GM19452 (cell line): ENCODE results near the gene TCF4.

ENCODE experiments used
- ATAC-seq: cut with Tn5 transposase; IDR thresholded peaks from one replicate; pipeline ENCODE4 v1.9.1; 2021; ENCODE audit not compliant: unreplicated experiment

Gene TCF4

DNA sequence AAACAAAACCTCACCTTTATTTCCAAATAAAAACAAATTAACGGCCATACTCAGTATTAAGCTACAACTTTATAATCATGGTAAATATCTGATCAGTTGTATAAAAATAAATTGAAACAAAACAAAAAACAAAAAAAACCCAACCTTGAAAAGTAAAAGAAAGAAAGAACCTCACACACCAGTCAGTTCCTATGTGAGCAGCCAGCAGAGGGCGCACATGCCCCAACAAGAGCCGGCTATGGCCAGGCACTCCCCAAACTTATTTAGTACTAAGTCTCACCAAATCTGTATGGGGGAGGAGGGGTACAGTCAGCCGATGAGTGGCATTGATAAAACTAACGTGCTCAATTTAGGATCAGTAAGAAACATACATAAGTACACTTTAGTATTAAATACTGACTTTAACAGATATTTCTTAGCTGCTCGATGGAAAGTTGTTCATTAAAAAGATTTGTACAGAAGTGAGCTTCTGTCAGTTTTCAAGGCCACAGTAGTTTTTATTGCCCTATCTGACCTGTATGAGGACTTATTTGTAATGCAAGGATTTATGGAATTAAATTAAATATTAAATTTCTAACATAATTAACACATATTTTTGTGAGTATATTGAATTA is 172.6 kb downstream of the TCF4 start:
- ATAC-seq: peak; percentile 78

DNA sequence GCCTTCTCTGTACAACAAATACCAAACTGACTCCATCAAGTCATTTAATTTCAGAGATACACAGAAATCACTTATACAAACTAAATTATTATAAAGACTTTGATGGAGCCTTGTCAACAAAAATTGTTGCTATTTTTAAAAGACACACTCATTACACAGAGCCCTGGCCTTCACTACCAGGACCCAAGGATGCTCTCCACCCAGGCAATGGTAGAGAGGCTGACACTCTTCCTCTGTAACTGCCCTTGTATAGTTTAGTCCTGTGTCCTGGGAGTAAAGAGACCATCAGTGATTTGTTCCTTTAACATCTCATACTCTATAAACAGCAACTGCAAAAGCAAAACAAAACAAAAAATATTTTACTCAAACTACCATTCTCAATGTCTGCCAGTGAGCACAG is 173.5 kb downstream of the TCF4 start:
- no peak for ATAC-seq

DNA sequence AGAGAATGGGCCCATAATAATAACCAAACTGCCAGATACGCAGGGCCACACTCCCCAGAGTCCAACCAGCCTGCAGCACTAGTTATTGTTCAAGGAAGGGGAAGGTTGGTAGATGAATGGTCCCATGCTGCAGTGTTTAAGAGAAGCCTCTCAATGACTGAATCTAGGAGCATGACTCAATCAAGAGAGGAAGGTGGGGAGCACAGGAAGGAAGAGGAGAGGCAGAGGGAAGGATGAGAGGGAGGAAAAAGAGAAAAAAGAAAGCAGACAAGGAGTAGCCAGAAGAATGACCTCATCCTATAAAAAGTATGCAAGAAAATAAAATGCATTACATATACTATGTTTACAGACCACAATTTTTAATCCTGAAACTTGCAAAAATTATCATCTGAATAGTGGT is 174.5 kb downstream of the TCF4 start:
- no peak for ATAC-seq

DNA sequence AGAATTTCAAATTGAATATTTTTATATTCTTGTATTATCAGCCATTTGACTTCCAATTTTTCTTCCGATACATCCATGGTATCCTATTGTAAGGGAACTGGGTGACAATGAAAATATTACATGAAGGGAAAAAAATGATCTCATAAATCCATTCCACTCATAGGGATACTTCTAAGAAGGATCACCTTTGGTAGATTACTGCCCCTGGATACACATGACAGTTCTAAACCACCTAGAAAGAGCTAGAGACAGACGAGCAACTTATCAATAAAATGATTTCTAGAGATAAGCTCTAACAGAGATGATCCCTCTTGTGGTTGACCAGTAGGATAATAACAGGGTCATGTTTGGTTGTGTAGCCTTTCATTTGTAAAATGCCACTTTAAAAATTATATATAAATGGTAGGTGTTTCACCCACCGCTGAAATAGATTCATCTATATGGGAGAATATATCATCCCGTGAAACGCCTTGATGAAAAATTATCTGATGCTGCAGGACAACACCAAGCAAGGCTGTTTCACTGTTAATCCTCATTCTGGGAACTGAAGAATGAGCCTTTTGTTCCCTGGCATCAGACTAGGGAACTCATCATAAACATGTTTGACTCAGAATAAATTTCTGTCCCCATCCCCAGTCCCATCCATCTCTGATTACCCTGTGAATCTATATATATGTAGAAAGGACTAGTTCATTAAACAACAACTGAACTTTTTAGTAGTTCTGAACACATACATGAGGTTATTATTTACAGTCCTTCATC is 180.0 kb downstream of the TCF4 start:
- ATAC-seq: no peak

DNA sequence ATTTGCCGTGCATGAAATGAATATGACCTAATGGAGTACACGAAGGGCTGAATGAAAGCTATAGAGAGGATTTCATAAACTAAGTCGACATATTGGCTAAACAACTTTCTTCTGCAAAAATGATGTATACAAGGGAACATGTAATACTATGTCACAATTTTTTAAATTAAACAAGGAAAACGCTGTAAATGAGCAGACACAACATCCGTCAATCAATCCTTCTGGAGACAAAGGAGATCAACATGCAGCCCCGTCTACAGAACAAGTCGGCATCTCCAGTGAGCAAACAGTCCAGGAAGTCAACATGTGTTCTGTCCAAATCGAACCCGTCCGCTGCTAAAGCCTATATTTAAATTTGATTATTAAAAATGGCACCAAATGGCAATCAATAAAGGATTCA is 180.8 kb downstream of the TCF4 start:
- no peak for ATAC-seq

DNA sequence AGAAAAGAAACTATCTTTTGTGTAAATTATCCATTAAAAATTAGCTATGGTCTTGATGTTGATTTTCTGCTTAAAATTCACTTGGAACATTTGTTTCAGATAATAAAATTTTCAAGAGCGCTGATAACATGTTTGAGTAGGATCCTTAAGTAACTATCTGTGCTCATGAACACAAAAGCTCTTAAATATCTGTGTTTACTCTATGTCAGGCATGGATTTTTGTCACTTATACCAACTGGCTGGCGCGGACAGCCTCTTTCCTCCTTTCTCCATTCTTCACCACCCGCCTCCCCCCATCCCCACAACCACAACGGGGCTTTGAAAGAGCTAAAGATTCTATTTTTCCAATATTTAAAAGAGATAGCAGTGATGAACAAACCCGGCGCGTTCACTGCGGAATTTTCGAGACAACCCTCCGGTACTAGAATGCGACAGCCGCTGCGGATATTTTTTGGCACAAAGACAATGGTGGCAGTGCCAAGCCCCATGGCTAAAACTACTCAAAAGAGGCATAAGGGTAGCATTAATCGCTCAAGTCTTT is 181.5 kb downstream of the TCF4 start:
- no peak for ATAC-seq

DNA sequence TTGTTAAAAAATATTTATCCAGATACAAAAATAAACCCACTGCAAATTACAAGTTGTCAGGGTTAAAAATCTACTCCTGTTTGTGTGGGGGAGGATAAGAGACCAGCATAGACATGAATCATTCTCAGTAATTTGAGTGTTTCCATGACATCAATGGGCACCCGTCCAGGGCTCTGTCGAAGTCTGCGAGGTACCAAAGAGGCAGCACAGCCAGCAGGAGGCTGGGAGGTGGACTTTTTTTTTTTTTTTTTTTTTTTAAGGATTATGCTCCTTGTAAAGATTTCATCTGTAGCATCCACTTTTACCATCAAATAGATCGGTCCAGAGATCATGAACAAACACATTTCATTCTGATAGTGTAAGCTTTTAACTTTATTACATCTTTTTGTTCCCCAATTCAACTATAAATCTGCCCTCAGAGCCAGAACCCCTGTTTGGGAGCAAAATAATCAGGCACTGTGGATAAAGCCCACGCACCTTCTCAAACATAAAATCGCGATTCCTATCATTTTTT is 182.0 kb downstream of the TCF4 start:
- no peak for ATAC-seq

DNA sequence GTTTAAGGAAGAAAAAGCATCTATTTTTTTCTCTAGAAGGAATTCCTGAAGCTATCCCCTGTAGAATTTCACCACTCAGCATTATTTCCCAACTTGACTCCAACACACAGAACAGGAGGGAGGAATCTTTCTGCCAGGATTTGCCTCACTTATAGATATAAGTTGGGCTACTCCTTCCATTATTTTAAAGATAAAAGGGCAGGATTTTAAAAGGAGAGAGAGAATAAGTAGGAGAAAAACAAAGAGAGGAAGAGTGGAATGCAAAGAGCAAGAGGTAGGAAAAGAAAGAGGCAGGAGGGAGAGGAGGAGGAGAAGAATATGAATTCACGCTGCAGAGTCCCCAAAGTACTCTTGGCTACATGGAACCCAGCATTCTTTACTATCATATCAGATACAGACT is 182.5 kb downstream of the TCF4 start:
- ATAC-seq: no peak

DNA sequence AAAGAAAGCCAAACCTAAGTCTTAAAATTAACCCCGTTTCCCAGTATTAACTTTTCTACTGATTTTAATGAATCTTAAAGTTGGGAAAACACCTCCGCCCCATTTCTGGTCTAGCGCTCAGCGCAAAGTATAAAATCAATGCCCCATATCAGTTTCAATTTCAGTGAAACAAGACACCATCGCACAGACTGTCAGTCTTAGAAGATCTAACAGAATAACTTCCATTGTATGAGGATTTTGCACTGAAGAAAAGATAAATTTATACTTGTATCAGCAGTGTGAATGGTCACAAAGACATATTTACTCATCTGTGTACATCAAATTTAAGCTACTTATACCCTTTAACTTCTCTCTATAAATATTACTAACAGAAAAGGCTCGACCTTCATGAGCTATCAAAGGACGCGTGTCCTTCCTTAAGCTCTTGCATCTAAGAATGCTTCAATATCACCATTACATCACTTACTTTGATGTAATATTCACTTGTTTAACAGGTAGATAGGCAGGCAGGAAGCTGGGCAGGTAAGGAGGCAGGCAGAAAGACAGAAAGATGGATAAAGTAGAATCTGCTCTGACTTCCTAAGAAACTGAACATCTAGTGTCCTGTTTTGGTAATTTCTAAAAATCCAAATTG is 183.0 kb downstream of the TCF4 start:
- no peak for ATAC-seq

DNA sequence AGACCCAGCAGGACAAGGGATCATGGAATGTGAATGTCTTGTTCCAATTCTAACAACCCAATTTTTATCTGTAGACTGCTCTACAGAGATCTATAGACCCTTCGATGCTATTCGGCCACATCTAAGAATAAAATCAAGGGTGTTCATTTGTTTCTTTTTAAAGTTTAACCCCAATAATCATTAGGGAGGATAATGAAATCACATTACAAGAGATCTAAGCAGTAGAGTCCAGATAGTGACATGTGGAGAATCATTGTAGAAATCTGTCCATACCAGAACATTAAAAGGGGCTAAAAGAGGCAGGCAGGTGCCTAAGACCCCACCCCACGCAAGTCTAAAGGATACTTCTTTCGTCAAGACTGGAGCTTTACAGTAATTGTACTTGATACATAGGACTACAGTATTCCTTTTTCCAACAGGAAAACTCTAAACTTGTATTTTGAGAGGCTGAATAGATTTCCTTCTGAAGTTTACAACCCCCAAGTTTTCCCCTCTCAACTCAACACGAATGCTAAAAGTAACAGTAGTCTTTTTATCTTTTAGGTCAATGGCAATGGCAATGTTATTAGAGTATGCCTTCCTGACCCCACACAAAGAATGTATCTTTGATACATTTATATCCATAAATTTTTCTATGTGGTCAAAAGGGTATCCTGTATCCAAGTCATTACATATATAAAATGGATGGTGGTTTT is 183.7 kb downstream of the TCF4 start:
- ATAC-seq: no peak

DNA sequence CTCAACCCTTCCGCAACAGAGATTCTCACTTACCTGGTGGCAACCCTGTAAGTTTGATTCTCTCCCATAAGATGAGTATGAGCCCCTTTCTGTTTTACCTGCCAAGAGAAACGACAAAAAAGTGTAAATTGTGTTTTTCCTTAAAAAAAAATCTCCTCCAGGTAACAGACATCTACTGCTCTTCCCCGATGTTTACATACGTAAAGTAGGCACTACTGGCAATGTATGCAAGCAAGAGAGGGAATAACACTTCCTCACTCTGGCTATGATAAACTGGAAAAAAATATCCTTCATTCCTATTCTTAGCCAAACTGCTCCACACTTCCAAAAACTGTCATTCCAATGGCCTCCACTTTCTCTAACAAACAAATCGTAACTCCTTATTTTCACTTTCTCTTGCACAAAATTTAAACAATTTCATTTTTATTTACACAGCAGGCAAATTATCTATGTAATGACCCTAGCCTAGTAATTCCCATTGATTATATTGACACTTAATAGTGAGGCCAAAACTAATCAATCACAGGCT is 184.5 kb downstream of the TCF4 start:
- no peak for ATAC-seq

DNA sequence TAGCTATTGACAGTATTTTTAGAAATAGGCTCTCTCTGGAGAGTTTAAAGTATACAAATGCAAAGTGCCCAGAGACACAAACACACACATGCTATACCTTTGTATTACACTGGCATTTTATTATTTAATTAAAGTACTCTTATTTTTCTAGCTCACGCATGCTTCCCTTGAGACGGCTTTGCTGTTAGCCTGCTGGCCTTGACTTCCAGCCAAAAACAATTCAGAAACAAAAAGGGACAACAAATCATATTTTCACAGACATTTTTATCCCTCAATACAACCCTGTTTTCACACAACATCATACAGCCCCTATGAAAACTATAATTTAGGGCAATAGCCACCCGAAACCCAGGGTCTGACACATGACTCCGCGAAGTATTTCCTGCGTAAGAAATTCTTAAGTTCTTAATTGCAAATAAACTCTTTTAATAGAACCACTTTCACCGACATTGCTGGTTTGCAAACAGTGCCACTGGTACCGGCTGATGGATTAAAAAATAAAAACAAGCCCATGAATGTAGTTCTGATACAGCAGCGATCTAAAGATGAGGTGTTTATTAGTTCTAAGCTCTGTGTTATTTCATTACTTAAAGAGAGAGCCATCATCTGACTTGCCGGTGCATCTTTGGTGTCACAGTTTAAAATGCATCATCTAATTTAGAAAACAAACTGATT is 185.1 kb downstream of the TCF4 start:
- ATAC-seq: no peak

DNA sequence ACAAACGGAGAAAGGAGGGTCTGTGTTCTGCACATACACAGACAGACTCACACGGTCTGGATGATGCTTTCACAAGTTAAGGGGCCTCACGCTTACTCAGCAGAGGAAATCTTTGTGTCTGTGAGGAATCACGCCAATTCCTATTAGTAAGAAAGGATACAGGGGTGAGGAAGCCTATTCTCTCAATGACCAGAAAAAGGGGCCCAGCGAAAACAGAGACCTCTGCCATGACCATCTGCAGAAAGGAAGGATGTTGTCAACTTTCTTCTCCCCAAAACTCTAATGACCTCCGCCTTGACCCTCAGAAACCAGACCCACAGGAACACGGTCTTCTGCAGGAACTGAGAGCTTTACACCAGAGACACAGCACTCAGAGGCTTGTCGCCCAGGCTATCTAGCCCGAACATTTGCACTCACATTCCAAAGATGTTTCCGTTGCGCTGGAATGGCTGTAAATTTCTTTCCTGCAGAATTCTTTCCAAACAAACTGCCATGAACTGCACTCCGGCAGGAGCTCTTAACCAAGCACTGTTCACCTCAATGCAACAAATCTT is 186.3 kb downstream of the TCF4 start:
- no peak for ATAC-seq

DNA sequence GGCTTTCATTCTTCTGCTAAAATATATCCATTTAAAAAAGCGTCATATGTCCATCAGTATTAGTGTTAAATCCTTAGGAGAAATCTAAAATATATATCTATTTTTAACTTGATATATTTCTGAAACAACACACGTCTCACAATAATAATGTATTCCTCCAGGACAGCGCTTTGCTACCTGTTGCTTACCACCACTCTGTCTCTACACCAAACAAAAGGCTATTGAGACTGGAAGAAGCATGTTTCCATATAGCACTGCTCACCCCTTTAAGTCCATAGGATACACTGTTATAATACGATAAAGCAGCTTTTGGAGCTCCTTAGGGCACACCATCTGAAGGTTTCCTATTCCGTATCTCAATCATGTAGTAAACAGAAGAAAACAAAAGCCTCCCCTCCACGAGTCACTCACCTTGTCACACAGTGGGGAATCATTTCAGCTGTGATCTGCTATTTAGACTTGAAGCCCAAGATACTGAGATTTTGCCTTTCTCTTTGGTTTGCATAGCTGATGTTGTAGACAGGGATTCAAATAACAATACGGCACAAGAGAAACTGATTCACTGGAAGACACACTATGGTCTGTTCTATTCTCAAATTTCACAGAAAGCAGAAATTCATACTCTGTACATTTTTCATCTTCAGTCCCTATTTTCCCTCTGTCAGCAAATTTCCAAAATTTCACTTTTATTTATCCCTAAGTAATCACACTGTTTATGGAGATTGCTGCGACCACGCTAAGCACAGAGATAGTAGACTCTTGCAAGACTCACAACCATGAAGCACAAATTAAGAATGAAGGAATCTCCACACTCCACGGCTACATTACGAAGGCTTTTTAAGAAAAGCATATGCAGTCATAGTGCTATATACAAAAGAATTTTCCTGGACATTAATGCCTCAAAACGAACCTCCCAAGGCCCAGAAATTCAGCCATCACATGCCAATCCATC is 187.1 kb downstream of the TCF4 start:
- ATAC-seq: no peak

DNA sequence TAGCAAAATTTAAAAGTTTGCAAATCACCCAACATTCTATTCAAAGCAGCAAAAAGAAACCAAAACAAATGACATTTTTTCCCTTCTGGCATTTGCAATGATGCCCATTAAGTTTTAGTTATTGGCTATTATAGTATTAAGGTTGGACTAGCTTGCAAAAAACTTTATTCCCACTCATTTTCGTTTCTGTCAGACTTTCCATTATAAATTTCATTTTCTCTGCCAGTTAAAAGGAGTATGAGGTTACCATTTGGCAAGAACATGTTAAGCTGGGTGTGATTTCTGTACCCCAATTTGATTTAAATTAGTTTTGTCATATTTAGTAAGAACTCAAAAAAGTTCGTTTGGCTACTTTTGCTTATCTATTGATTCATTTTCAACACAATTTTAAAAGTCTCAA is 187.9 kb downstream of the TCF4 start:
- no peak for ATAC-seq

DNA sequence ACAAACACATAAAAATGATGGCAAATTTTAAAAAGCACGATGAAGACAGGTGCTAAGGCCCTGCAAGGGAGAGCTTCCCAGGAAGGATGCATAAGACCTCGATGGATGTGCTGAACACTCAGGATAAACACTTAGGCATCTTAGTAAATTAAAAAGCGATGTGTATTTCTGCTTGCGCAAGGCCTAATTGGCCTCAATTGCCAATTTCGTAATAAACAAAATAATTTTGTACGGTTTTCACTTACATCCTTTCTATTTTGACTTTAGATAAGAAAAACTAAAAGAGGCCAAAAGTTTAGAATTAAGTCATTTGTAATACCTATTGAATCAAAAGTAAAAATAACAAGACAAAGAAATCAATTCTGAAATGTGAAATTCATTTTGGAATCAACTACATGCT is 189.1 kb downstream of the TCF4 start:
- no peak for ATAC-seq

DNA sequence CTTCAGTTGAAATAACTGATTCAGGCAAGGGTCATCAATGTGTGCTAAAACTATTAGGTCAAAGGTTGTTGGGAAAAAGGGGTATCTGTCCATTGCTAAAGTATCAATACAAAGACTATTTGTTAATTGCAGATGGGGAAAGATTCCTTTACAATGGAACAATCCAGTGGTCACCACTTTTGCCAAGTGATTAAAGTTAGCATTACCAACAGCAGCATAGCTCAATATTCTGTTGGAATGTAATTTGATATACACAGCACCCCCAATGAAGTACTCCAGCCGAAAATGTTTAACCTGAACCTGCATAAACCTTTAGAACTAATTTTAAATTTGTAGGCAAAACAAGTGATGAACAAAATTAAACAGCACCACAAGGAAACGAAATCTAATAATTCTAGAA is 191.0 kb downstream of the TCF4 start:
- ATAC-seq: no peak

DNA sequence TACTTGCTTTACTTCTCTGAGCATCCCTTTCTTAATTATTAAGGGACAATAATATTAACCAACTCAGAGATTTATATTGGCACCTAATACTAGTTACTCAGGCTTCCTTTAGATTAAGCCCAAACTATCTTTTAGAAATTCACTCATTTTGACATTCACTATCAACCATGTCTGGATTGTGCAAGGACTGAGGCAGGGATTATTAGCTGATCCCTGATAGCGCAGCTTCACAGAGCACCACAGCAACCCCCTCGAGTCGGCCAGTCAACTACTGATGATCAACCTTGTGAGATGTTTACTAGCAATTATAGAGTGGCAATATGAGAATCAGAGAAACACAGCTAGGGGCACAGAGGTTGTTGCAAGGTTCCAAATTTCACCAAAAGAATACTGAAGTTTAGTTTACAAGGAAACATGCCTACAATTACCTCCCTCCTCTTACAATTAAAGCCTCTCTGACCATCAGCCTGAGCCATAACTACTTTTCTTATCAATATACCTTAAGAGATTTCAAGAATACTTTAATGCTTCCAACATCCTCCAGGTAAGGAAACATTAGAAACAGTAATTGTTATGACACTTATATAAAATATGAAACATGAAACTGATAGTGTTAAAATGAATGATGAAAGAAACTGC is 191.6 kb downstream of the TCF4 start:
- no peak for ATAC-seq

DNA sequence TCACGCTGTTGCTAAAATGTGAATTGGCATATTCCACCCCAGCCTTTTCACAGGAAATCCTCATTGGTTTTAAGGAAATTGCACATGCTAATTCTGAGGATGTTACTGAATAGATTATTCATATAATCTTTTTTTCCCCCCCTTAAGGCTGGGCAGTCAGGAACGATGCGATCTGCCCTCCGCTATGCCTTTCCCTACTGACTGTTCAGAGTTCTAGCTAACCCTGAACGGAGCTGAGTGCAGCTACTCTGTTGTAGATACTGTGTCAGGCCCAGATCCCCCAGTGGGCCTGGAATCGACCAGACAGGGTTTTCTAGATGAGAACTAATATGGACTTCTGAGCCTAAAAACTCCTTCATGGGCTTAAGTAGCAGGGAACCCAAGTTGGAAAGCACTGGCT is 192.2 kb downstream of the TCF4 start:
- ATAC-seq: no peak
